PFSK-1 (cell line): Measurements from ENCODE around the gene S100A12.

ENCODE experiments used
- POLR2AphosphoS5 ChIP-seq: IDR thresholded peaks from 2 replicates; pipeline ENCODE4 v1.6.1; 2012; ENCODE audit warnings: low read depth, mild to moderate bottlenecking, control low read depth, low read length, moderate library complexity
- SIN3A ChIP-seq: IDR thresholded peaks from 2 replicates; pipeline ENCODE4 v1.6.1; 2012; ENCODE audit warnings: mild to moderate bottlenecking, low read length, moderate library complexity, borderline replicate concordance; ENCODE audit not compliant: insufficient read depth
- TAF1 ChIP-seq: IDR thresholded peaks from 2 replicates; pipeline ENCODE4 v1.6.1; 2012; ENCODE audit warnings: low read length, control low read depth, borderline replicate concordance; ENCODE audit not compliant: insufficient read depth
- TF ChIP-seq, protein P1 (sequence below), 2 experiments: IDR thresholded peaks; 2 replicates each; pipeline versions ENCODE4 v1.6.1 to v1.8.0; 2011 to 2012; ENCODE audit warnings: low read depth in 2 of 2, low read length in 2 of 2, control low read depth in 1 of 2, inconsistent platforms in 1 of 2, mild to moderate bottlenecking in 1 of 2, moderate library complexity in 1 of 2; ENCODE audit not compliant: insufficient read depth in 1 of 2

DNA sequence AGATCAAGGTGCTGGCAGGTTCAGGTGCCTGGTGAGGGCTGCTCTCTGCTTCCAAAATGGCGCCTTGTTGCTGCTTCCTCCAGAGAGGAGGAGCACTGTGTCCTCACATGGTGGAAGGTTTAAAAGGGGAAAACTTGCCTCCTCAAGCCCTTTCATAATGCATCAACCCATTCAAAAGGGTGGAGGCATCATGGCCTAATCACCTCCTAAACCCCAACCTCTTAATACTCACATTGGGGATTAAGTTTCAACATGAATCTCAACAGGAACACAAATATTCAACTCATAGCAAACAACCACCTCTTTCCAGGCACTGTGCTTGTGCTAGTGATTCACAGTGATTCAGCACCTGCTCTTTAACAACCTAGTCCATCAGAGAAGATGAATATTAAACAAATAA lies 4.2 kb downstream of the S100A12 start:
- TF ChIP-seq POLR2AphosphoS5, result no peak
- TF ChIP-seq, protein P1, sequence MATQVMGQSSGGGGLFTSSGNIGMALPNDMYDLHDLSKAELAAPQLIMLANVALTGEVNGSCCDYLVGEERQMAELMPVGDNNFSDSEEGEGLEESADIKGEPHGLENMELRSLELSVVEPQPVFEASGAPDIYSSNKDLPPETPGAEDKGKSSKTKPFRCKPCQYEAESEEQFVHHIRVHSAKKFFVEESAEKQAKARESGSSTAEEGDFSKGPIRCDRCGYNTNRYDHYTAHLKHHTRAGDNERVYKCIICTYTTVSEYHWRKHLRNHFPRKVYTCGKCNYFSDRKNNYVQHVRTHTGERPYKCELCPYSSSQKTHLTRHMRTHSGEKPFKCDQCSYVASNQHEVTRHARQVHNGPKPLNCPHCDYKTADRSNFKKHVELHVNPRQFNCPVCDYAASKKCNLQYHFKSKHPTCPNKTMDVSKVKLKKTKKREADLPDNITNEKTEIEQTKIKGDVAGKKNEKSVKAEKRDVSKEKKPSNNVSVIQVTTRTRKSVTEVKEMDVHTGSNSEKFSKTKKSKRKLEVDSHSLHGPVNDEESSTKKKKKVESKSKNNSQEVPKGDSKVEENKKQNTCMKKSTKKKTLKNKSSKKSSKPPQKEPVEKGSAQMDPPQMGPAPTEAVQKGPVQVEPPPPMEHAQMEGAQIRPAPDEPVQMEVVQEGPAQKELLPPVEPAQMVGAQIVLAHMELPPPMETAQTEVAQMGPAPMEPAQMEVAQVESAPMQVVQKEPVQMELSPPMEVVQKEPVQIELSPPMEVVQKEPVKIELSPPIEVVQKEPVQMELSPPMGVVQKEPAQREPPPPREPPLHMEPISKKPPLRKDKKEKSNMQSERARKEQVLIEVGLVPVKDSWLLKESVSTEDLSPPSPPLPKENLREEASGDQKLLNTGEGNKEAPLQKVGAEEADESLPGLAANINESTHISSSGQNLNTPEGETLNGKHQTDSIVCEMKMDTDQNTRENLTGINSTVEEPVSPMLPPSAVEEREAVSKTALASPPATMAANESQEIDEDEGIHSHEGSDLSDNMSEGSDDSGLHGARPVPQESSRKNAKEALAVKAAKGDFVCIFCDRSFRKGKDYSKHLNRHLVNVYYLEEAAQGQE (IDR thresholded peaks at IDR 0.05; ENCODE audit: insufficient read depth in 1 of 2, low read depth in 2 of 2, low read length in 2 of 2), result no peak
- no peak for TF ChIP-seq TAF1
- no peak for TF ChIP-seq SIN3A
